Nephron progenitor cell (in vitro differentiated cells): Measurements from ENCODE around the gene PDGFC.

Experiments used
- DNase-seq: peaks from one replicate; pipeline ENCODE4 v3.0.0; 2021
- H3K27ac Mint-ChIP-seq: 2 replicates; pipeline ENCODE4 v1.8.0; 2021; ENCODE audit warnings: mild to moderate bottlenecking, moderate library complexity, mixed read lengths
- H3K27me3 Mint-ChIP-seq: 2 replicates; pipeline ENCODE4 v1.8.0; 2021; ENCODE audit warnings: mild to moderate bottlenecking, low read depth, mixed read lengths; ENCODE audit not compliant: poor library complexity
- H3K36me3 Mint-ChIP-seq: 2 replicates; pipeline ENCODE4 v1.8.0; 2021; ENCODE audit warnings: low read depth, mixed read lengths
- H3K4me1 Mint-ChIP-seq: 2 replicates; pipeline ENCODE4 v1.8.0; 2021; ENCODE audit warnings: mixed read lengths
- H3K4me3 Mint-ChIP-seq: 2 replicates; pipeline ENCODE4 v1.8.0; 2021; ENCODE audit warnings: mild to moderate bottlenecking, moderate library complexity, mixed read lengths
- H3K9me3 Mint-ChIP-seq: 2 replicates; pipeline ENCODE4 v1.8.0; 2021; ENCODE audit warnings: mild to moderate bottlenecking, moderate library complexity, mixed read lengths
- CTCF ChIP-seq: fragments of 200-600 bp; sonication (generic); IDR thresholded peaks from 2 replicates; pipeline ENCODE4 v1.5.0; 2021; ENCODE audit warnings: antibody characterized with exemption

Gene PDGFC

DNA sequence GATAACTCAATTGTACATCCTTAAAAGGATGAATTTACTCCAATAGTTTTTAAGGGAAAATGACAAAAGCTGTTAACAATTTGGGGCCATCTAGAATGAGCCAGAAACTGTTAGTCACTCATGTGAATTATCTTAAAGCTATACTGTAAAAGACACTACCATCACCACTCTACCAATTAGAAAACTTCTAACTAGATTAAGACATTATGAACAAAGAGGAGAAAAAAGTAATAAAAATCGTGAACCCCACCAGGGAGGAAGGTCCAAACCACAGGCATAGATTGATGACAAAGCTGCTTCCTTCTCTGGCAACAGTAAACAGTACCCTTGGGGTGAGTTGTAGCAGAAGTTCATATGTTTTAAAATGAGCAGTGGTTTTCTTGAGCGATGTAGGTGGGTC lies 106.1 kb downstream of the PDGFC start:
- no peak overlapping the region for H3K4me3 Mint-ChIP-seq
- H3K27ac Mint-ChIP-seq = no peak overlapping the region

GRCh38 chr4:156858071-156858470 lies 113.5 kb downstream of the PDGFC start:
- Mint-ChIP-seq H3K27ac (no peak overlapping the region), H3K36me3 (no peaks in the 10 kb centered on the region), H3K4me3 (no peak overlapping the region), H3K9me3 (no peaks in the 10 kb centered on the region), H3K27me3 (no peaks in the 10 kb centered on the region), H3K4me1 (no peaks in the 10 kb centered on the region)
- TF ChIP-seq CTCF = no peak
- no peak for DNase-seq

More for the DNA sequence above, 106.1 kb downstream of the PDGFC start:
- Mint-ChIP-seq H3K36me3 (peaks cover 10% of the 10 kb centered on the region), H3K4me1 (no peaks in the 10 kb centered on the region), H3K9me3 (peaks cover 7% of the 10 kb centered on the region), H3K27me3 (peaks cover 3% of the 10 kb centered on the region)
- no peak for DNase-seq
- no peak for TF ChIP-seq CTCF

- Mint-ChIP-seq H3K4me3 (no peak overlapping the region), H3K36me3 (peaks cover 69% of the 10 kb centered on the region), H3K27ac (no peak overlapping the region), H3K4me1 (peaks cover 5% of the 10 kb centered on the region), H3K9me3 (peaks cover 57% of the 10 kb centered on the region), H3K27me3 (no peaks in the 10 kb centered on the region)
- no peak for DNase-seq
- TF ChIP-seq CTCF = no peak
Measured at GRCh38 chr4:156838761-156839160, 132.8 kb downstream of the PDGFC start.

GRCh38 chr4:156837625-156838345 lies 133.8 kb downstream of the PDGFC start:
- Mint-ChIP-seq H3K4me3 (no peak overlapping the region), H3K36me3 (peaks cover 62% of the 10 kb centered on the region), H3K9me3 (peaks cover 55% of the 10 kb centered on the region), H3K27me3 (no peaks in the 10 kb centered on the region), H3K27ac (peak overlapping the region; percentile 70), H3K4me1 (peaks cover 5% of the 10 kb centered on the region)
- DNase-seq = no peak
- no peak for TF ChIP-seq CTCF

DNA sequence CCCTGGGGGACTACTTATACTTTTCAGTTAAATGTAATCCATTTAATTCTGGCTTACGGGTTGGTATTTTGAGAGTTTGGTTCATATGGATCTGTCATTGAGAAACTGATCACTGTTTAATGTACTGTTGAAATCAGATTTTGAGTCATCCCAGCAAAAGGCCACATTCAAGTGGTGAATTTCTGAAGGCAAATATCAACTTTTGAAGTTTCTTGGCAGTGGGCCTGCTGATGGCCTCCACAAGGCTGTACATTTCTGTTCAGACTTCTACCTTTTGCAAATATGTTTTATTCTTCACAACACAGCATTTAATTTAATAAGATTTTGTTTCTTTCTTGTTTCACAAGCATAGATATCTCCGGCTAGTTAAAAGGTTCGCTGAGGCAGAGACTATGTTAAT lies 138.7 kb downstream of the PDGFC start:
- no peak for TF ChIP-seq CTCF
- no peak overlapping the region for H3K4me3 Mint-ChIP-seq
- H3K36me3 Mint-ChIP-seq = peaks cover 14% of the 10 kb centered on the region
- no peaks in the 10 kb centered on the region for H3K27me3 Mint-ChIP-seq
- DNase-seq = no peak
- peaks cover 6% of the 10 kb centered on the region for H3K9me3 Mint-ChIP-seq
- H3K4me1 Mint-ChIP-seq = peaks cover 5% of the 10 kb centered on the region
- H3K27ac Mint-ChIP-seq = no peak overlapping the region

- H3K36me3 Mint-ChIP-seq = peaks cover 8% of the 10 kb centered on the region
- TF ChIP-seq CTCF = no peak
- no peaks in the 10 kb centered on the region for H3K27me3 Mint-ChIP-seq
- no peaks in the 10 kb centered on the region for H3K4me1 Mint-ChIP-seq
- DNase-seq = no peak
- H3K27ac Mint-ChIP-seq = no peak overlapping the region
- no peaks in the 10 kb centered on the region for H3K9me3 Mint-ChIP-seq
- H3K4me3 Mint-ChIP-seq = no peak overlapping the region
Measured at GRCh38 chr4:156830351-156830750, 141.2 kb downstream of the PDGFC start.
